GM18505 (cell line): ENCODE measurements around the gene FCGR3B.
"Not testable (repeated sequence)": the region's sequence is repeated elsewhere in the genome, so short reads cannot be mapped to it uniquely, and the experiment has no call there.

Experiments
- ATAC-seq: cut with Tn5 transposase; IDR thresholded peaks from one replicate; pipeline ENCODE4 v1.9.1; 2021; ENCODE audit not compliant: unreplicated experiment
- POLR2A ChIP-seq: IDR thresholded peaks from 4 replicates; pipeline ENCODE4 v1.6.1; 2011; ENCODE audit warnings: borderline replicate concordance; ENCODE audit not compliant: insufficient read depth, insufficient read length; ENCODE audit errors: extremely low read depth

The FCGR3B gene

DNA sequence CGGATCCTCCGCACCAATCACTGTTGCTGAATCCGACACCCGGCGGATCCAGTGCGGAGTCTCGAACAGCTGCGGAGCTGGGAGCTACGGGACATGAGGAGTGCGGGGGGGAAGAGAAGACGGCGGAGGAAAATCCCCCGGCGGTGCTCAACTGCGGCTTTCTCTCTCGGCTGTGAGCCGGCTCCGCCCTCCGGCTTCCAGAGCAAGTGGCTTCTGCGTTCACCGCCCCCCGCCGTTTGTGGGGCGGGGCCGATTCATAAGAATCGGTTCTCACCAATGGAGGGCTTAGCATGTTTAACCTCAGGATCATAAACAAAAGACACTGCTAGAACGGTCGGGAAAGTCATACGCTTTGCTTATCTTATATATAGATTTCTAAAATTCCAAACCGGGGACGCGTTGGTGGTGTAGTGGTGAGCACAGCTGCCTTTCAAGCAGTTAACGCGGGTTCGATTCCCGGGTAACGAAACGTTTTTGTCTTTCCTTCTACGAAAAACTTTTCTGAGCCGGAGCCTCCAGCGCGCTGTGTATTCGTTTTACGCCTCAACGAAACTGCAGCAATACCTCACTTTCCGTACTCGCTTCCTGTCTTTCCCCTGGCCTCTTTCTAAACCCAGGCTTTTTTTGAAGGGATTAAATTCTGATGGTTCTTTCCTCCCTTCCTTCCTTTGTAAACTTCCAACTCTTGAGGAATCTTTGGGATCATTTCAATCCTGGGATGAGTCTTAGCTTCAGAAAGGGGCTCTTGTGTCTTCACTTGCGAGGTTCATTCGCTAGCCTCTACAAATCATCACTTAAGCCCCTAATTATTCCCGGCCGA, 18.4 kb downstream of the FCGR3B start:
- peak; percentile 29 for TF ChIP-seq POLR2A
- peak; percentile 88 for ATAC-seq

DNA sequence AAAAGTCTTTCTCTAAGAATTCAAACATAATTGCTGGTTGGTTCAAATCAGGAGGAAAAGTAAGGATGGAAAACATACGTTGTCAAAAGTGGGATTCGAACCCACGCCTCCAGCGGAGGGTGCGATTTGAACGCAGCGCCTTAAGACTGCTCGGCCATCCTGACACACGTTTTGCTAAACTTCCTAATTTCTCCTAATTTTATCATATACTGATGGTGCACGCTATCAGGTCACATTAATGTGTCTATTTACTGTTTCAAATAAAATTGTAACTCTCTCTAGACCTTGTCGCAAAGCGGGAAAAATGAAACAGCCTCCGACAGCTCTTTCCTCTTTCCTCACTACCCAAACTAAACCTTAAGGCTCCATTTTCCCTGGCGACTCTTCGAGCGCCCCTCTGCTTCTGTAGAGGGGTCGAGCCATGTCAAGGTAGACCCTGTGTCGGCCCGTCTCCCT, 19.1 kb downstream of the FCGR3B start:
- ATAC-seq, result peak; percentile 5
- TF ChIP-seq POLR2A, result peak; percentile 0

DNA sequence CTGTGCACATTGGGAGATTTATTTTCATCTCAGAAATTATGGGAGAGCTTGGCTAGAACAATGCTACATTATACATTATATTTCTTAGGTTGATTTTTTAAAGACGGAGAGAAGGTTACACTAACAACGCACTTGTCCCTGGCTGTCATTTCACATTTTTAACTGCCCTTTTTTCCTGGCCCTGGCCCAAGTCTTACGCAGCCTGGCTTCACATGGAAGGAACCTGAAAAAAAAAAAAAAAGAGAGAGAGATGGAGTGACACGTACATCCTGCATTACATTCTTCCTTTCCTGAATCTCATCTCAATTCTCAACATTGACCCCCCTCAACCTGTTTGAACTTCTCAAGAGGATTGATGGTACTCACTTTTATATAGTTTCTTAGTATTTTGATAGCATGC, 20.8 kb downstream of the FCGR3B start:
- ATAC-seq, result not testable (repeated sequence)

DNA sequence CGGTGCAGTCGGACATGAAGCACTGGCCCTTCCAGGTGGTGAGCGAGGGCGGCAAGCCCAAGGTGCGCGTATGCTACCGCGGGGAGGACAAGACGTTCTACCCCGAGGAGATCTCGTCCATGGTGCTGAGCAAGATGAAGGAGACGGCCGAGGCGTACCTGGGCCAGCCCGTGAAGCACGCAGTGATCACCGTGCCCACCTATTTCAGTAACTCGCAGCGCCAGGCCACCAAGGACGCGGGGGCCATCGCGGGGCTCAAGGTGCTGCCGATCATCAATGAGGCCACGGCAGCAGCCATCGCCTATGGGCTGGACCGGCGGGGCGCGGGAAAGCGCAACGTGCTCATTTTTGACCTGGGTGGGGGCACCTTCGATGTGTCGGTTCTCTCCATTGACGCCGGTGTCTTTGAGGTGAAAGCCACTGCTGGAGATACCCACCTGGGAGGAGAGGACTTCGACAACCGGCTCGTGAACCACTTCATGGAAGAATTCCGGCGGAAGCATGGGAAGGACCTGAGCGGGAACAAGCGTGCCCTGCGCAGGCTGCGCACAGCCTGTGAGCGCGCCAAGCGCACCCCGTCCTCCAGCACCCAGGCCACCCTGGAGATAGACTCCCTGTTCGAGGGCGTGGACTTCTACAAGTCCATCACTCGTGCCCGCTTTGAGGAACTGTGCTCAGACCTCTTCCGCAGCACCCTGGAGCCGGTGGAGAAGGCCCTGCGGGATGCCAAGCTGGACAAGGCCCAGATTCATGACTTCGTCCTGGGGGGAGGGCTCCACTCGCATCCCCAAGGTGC, 24.2 kb downstream of the FCGR3B start:
- ATAC-seq, result not testable (repeated sequence)

DNA sequence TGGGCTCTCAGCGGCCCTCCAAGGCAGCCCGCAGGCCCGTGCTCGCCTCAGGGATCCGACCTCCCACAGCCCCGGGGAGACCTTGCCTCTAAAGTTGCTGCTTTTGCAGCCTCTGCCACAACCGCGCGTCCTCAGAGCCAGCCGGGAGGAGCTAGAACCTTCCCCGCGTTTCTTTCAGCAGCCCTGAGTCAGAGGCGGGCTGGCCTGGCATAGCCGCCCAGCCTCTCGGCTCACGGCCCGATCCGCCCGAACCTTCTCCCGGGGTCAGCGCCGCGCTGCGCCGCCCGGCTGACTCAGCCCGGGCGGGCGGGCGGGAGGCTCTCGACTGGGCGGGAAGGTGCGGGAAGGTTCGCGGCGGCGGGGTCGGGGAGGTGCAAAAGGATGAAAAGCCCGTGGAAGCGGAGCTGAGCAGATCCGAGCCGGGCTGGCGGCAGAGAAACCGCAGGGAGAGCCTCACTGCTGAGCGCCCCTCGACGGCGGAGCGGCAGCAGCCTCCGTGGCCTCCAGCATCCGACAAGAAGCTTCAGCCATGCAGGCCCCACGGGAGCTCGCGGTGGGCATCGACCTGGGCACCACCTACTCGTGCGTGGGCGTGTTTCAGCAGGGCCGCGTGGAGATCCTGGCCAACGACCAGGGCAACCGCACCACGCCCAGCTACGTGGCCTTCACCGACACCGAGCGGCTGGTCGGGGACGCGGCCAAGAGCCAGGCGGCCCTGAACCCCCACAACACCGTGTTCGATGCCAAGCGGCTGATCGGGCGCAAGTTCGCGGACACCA, 25.0 kb downstream of the FCGR3B start:
- not testable (repeated sequence) for ATAC-seq

DNA sequence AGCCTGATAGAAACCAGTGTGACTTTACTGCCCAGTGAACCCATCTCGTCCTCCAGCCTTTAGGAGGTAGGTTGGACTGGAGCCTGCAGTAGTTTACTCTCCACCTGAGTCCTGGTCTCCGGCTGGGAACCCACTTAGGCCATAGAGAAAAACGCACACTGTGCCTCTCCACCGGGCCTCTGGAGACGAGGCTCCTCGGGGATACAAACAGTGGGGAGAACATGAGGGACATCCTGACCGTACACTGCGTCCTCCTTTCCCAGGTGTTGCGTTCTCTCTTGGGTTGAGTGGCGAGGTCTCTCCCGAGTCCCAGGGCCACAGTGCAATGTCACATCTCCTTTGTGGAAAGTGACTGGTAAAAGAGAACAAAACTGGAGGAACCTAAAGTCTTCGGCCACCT, 26.0 kb downstream of the FCGR3B start:
- not testable (repeated sequence) for ATAC-seq

DNA sequence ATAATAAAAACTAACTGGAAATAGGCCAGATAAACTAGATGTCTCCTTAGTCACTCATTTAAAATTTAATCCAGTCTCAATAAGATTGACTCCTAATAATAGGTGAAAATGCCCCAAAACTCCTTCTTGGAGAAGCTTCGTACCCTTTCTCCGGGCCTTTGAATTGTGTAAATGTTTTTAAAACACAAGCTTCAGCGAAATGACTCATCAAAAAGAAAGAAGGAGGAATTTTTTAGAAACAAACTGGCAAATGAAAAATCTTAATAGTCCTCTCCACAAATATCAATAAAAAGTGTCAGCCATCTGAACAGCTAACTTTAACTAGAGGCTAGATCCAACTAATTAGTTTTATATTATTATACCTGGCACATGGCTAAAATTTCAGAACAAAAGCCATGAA, 33.9 kb downstream of the FCGR3B start:
- ATAC-seq, result not testable (repeated sequence)

DNA sequence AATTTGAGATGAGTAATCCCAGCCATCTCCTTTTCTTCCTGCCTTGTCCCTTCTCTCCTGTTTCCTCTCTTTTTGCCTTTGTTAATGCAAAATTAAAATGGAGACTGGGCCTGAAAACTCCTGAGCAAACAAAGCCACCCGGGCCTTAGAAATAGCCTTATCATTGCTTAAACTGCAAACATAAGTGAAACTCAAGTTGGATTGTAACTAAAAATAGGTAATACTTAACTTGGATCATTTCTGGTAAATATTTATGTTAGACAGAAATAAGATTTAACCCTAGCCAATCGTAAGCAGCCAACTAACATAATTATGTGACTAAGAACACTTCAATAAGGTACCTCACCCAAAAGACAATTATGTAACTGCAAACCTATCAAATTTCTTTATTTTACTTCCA, 35.4 kb downstream of the FCGR3B start:
- ATAC-seq, result not testable (repeated sequence)

DNA sequence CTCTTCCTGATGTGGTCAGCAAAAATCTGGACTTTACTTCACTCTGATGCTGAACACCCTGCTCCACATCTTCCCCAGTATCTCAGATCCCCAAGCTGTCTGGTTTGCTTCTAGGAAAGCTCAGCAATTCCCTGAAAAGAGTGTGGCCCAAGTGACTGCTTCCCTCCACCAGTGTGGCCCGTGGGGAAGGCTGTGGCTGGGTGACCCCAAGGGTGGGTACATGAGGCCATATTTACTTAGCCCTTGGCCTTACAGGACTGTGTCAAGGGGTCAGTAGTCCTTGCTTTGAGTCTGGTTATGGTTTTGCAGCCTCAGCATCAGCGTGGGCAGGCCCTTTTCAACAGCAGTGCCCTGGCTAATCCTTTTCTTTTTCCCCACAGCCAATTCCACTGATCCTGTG, 35.8 kb downstream of the FCGR3B start:
- ATAC-seq, result not testable (repeated sequence)

DNA sequence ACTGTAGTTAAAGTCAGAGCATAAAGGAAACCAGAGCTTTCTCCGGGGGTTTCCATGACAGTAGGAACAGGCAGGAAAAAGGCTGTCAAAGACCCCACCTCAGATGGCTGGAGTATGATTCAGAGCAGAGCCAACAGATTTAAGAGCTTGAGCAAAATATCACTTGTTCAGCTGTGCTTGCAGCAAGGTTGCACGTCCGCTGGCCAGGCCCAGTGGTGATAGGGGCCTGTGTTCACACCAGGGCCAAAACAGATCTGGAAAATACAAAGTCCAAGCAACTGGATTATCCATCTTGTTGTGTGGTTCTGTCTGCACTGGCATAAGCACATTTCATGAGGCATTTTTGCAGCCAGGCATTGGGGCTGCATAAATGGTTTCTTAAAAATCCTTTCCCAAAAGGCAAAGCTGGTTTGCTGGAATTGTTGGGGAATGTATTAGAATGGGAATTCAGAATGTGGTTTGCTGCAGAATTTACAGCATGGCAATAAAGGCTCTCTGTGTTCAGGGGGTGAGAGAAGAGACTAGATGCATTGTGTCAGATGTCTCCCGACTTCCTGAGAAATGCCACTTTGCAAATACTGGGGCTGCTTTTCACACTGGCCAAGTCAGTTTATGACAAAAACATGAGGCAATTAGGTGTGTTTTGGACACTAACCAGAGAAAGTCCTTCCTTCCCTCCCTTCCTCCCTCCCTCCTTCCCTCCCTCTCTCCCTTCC, 36.5 kb downstream of the FCGR3B start:
- not testable (repeated sequence) for ATAC-seq

DNA sequence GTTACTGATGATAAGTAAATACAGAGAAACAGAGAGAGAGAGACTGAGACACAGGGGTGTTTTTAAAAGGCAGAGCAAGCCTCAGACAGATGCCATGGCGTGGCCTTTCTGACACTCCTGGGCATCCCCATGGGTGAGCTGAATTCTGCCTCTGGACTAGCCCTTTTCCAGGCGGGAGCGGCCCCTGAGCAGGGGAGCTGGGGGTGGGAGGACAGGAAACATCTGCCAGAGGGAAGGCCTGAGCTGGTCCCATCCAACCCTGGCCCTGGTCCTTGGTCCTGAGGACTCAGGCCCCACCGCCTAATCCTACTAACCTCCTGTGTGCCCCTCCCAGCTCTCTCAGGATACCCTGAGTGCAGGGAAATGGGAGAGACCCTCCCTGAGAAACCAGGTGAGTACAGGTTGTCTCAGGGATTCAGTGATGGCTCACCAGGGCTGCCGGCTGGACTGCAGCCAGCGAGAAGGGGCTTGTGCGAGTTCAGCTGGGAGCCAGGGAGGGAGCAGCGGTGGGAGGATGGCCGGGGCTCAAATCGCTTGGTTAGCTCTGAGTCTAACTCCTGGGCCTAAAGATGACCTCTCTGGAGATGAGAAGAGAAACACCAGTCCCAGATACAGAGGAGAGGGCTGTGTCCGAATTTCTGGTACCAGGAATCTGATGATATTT, 37.8 kb downstream of the FCGR3B start:
- not testable (repeated sequence) for ATAC-seq

DNA sequence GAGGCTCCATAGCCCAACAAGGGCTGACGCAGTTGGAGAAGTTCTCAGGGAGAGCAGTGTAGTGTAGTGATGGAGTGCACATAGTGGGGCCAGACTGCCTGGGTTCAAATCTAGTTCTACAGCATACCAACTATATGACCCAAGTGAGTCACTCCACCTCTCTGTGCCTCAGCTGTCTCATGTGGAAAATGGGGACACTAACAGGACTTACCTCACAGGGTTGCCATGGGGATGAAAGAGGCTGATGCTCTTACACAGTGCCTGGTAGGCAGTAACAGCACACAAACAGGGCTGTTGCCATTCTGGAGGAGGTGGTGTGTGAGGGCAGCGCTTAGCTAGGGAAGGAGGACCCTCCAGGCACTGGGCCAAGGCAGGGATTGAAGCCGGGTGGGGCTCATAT, 38.4 kb downstream of the FCGR3B start:
- ATAC-seq, result not testable (repeated sequence)

DNA sequence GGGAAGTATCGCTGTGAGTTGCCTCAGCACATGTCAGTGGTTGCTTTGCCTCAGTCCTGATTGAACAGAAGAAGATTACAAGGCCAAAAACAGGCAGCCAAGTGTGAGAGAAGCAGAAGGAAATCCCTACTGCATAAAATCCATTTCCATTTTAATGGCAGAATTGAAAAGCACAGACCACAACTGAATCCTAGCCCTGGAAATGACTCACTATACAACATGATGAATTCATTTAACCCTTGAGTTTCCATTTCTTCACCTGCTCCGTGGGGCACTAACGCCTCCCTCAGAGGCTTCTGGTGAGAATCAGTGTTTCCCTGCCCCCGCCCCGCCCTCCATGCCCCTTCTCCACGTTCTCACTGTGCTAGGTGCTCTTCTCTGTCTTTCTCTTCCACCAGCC, 41.1 kb downstream of the FCGR3B start:
- ATAC-seq, result not testable (repeated sequence)

DNA sequence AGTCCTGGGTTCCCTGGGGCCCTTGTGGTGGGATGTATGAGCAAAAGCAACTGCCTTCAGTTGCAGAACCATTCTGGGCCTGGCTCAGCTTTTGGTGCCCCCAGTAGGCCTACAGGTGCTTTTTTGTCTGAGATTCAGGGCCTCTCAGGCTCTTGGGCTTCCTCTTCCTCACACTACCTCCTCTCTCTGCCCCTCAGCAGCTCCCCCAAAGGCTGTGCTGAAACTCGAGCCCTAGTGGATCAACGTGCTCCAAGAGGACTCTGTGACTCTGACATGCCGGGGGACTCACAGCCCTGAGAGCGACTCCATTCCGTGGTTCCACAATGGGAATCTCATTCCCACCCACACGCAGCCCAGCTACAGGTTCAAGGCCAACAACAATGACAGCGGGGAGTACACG, 41.6 kb downstream of the FCGR3B start:
- ATAC-seq, result not testable (repeated sequence)

DNA sequence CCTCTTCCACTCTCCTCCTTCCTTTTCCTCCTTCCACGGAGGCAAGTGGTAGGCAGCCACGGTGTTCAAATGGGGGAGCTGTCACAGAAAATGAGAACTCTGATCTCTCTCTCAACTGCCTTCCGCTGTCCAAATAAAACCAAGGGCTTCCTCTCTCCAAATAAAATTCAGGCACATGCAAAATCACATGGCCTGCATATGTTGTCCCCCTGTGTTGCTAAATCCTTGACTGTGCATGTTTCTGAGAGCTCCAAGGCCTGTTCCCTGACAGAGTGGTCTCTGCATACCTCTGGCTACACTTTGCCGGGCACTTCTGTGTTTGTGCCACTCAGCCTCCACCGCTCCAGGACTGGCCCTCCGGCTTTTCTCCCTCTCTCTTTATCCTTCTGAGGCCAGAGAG, 42.4 kb downstream of the FCGR3B start:
- ATAC-seq, result not testable (repeated sequence)

DNA sequence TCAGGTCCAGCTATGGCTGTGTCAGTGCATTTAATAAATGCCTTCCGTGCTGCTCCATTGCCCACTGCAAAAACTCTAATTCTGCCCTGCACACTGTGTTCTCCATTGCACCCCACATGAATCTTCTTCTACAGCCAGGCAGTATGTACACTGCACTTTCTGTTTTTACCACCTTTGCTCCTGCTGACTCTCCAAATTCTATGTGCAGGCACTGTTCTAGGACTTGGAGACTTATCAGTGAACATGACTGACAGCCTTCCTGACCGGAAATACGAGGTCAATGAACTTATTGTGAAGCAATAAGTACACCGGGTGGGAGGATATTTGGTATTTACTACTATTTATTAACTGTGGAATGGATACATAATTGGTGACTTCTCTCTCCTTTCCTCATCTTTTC, 48.1 kb downstream of the FCGR3B start:
- ATAC-seq, result not testable (repeated sequence)

DNA sequence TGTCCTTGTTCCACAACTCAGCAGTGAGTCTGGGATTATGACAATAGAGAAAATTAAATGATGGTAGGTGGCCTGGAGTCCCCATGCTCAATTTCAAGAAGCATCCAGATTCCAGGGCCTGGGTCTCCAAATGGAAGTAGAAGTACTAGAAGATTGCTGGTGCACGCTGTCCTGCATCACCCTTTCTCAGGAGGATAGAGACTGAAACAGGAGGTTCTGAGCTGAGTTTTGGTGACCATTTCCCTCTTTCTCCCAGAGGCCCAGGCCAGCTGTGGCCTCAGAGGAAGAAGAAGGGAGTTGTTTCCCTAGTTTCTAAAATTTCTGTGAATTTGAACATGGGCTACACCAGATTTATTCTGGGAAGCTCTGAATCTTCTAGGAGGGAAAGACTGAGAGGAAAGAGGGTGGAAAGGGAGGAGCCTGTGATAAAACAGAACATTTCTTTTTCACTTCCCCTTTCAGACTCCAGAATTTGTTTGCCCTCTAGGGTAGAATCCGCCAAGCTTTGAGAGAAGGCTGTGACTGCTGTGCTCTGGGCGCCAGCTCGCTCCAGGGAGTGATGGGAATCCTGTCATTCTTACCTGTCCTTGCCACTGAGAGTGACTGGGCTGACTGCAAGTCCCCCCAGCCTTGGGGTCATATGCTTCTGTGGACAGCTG, 50.0 kb downstream of the FCGR3B start:
- ATAC-seq, result peak; percentile 59

DNA sequence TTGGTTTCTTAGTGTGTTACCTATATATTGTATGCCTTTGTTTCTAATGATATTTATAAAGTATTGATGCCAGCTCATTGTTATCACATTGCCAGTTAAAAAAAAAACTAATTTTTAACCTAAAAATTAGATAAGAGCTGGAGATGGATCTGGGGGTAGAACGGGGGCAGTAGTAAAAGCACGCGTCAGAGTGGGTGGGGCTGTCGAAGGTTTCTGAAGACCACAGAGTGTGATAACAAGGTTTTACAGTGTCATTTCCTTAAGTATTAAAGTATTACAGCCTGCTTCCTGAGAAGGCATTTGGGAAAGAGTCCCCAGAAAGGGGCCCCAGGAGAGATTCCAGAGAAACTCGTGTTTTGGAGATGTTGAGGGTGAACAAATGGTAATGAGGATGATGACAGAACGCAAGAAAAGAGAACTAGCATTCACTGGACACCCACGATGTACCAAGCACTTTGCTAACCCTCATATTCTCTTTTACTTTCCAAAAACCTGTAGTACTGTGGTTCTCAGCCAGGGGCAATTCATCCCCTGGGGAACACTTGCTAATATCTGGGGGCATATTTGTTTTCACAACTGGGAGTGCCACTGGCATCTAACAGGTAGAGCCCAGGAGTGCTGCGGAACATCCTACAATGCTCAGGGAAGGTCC, 51.0 kb downstream of the FCGR3B start:
- not testable (repeated sequence) for ATAC-seq

DNA sequence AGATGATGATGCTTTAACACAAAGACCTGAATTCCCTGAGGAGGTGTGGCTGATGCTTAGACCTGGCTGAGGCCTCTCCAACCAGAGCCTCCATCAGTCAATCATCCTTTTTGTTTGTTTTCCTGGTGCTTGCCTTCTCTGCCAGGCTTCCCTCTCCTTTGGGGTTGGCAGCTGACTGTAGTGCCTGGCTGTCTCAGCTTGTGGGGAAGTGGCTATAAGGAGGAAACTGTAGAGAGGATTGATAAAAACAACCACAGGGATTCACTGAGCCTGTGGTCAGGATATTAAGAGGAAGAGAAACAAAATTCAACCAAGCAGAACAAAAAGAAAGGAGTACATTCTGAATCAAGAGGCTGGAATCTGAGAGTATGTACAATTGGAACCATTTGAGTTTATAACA, 54.3 kb downstream of the FCGR3B start:
- ATAC-seq, result not testable (repeated sequence)
